ENCODE data around the gene BPTF.
"Not testable (repeated sequence)": the region's sequence is repeated elsewhere in the genome, so short reads cannot be mapped to it uniquely, and the experiment has no call there.

BPTF gene

GRCh38 chr17:67833946-67834631 lies 8.8 kb downstream of the BPTF start:
- no peak for DNase-seq

- DNase-seq, result no peak
Observed at GRCh38 chr17:67834634-67835033, 9.3 kb downstream of the BPTF start.

- peak; percentile 32 for DNase-seq
Observed at GRCh38 chr17:67836205-67836987, 11.1 kb downstream of the BPTF start.

GRCh38 chr17:67837965-67838364 lies 12.7 kb downstream of the BPTF start:
- no peak for DNase-seq

GRCh38 chr17:67838538-67838937 lies 13.2 kb downstream of the BPTF start:
- no peak for DNase-seq

GRCh38 chr17:67841992-67842391 lies 16.7 kb downstream of the BPTF start:
- no peak for DNase-seq

GRCh38 chr17:67842648-67843047 lies 17.3 kb downstream of the BPTF start:
- no peak for DNase-seq

GRCh38 chr17:67845374-67845773 lies 20.1 kb downstream of the BPTF start:
- no peak for DNase-seq

GRCh38 chr17:67848189-67848588 lies 22.9 kb downstream of the BPTF start:
- not testable (repeated sequence) for DNase-seq

- not testable (repeated sequence) for DNase-seq
Observed at GRCh38 chr17:67848846-67849245, 23.5 kb downstream of the BPTF start.

GRCh38 chr17:67850991-67851631 lies 25.8 kb downstream of the BPTF start:
- DNase-seq, result no peak

- no peak for DNase-seq
Observed at GRCh38 chr17:67853703-67854102, 28.4 kb downstream of the BPTF start.

GRCh38 chr17:67854378-67854777 lies 29.1 kb downstream of the BPTF start:
- no peak for DNase-seq

GRCh38 chr17:67855504-67856324 lies 30.4 kb downstream of the BPTF start:
- DNase-seq, result no peak

GRCh38 chr17:67856402-67856801 lies 31.1 kb downstream of the BPTF start:
- not testable (repeated sequence) for DNase-seq

GRCh38 chr17:67862614-67863217 lies 37.4 kb downstream of the BPTF start:
- no peak for DNase-seq

GRCh38 chr17:67863624-67864247 lies 38.4 kb downstream of the BPTF start:
- DNase-seq, result peak; percentile 32

- DNase-seq, result no peak
Observed at GRCh38 chr17:67865438-67865837, 40.1 kb downstream of the BPTF start.

- DNase-seq, result peak; percentile 14
Observed at GRCh38 chr17:67867591-67867990, 42.3 kb downstream of the BPTF start.

- no peak for DNase-seq
Observed at GRCh38 chr17:67868176-67868575, 42.9 kb downstream of the BPTF start.

GRCh38 chr17:67879662-67880061 lies 54.4 kb downstream of the BPTF start:
- no peak for DNase-seq

GRCh38 chr17:67881083-67881482 lies 55.8 kb downstream of the BPTF start:
- DNase-seq, result no peak
